A673 (cell line): ENCODE results near the gene CTNNA2.

ENCODE experiments used
- EZH2 ChIP-seq: fragments of 200-600 bp; sonication (generic); IDR thresholded peaks from 2 replicates; pipeline ENCODE4 v1.6.1; 2017; ENCODE audit warnings: borderline replicate concordance, low read depth, mild to moderate bottlenecking, mixed read lengths, antibody characterized with exemption, low read length; ENCODE audit not compliant: poor library complexity, severe bottlenecking
- TF ChIP-seq, protein P1 (sequence below): fragments of 300-800, 200-600 bp; sonication (generic); conservative IDR thresholded peaks from 2 replicates; pipeline ENCODE4 v1.5.1; 2017; ENCODE audit warnings: low read depth, mild to moderate bottlenecking, antibody characterized with exemption, low read length, moderate library complexity, mixed read lengths

GRCh38 chr2:79670198-79670597 is 157.3 kb downstream of the CTNNA2 start:
- TF ChIP-seq, protein P1, sequence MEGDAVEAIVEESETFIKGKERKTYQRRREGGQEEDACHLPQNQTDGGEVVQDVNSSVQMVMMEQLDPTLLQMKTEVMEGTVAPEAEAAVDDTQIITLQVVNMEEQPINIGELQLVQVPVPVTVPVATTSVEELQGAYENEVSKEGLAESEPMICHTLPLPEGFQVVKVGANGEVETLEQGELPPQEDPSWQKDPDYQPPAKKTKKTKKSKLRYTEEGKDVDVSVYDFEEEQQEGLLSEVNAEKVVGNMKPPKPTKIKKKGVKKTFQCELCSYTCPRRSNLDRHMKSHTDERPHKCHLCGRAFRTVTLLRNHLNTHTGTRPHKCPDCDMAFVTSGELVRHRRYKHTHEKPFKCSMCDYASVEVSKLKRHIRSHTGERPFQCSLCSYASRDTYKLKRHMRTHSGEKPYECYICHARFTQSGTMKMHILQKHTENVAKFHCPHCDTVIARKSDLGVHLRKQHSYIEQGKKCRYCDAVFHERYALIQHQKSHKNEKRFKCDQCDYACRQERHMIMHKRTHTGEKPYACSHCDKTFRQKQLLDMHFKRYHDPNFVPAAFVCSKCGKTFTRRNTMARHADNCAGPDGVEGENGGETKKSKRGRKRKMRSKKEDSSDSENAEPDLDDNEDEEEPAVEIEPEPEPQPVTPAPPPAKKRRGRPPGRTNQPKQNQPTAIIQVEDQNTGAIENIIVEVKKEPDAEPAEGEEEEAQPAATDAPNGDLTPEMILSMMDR = 0 out of 2 replicates have a peak, but pooled peaks have one; percentile 24
- no peak for TF ChIP-seq EZH2
